KMS-11 (cell line): ENCODE measurements around the gene DCAF10.

Experiments used
- H2AFZ ChIP-seq: fragments of 200-600 bp; sonication (generic); 2 replicates; pipeline ENCODE4 v1.6.1; 2016; ENCODE audit warnings: antibody characterized with exemption, mixed run types, low read depth
- H3K27ac ChIP-seq: fragments of 200-600 bp; sonication (generic); 2 replicates; pipeline ENCODE4 v1.6.1; 2016; ENCODE audit warnings: mild to moderate bottlenecking, mixed run types
- H3K27me3 ChIP-seq: fragments of 200-600 bp; sonication (generic); 2 replicates; pipeline ENCODE4 v1.6.1; 2017; ENCODE audit warnings: mild to moderate bottlenecking, low read depth, mixed run types, moderate library complexity; ENCODE audit not compliant: insufficient read depth
- H3K36me3 ChIP-seq: fragments of 200-600 bp; sonication (generic); 2 replicates; pipeline ENCODE4 v1.6.1; 2017; ENCODE audit warnings: mild to moderate bottlenecking, mixed run types; ENCODE audit not compliant: insufficient read depth
- H3K4me1 ChIP-seq: fragments of 200-600 bp; sonication (generic); 2 replicates; pipeline ENCODE4 v1.6.1; 2016; ENCODE audit warnings: mild to moderate bottlenecking, low read depth, mixed run types; ENCODE audit not compliant: poor library complexity, severe bottlenecking
- H3K4me2 ChIP-seq: fragments of 200-600 bp; sonication (generic); 2 replicates; pipeline ENCODE4 v1.7.0; 2016; ENCODE audit warnings: mild to moderate bottlenecking, mixed run types
- H3K4me3 ChIP-seq: fragments of 200-600 bp; sonication (generic); IDR thresholded peaks from 2 replicates; pipeline ENCODE4 v1.6.1; 2017; ENCODE audit warnings: low read depth, low read length, mixed read lengths; ENCODE audit not compliant: insufficient read depth
- H3K79me2 ChIP-seq: fragments of 200-600 bp; sonication (generic); 2 replicates; pipeline ENCODE4 v1.6.1; 2016; ENCODE audit warnings: low read depth, mixed run types; ENCODE audit not compliant: insufficient read depth
- H3K9ac ChIP-seq: fragments of 200-600 bp; sonication (generic); 2 replicates; pipeline ENCODE4 v1.6.1; 2016; ENCODE audit warnings: mild to moderate bottlenecking, mixed run types
- H4K20me1 ChIP-seq: fragments of 200-600 bp; sonication (generic); 2 replicates; pipeline ENCODE4 v1.6.1; 2016; ENCODE audit warnings: mild to moderate bottlenecking, mixed run types; ENCODE audit not compliant: insufficient read depth
- TF ChIP-seq, protein P1 (sequence below): fragments of 200-600 bp; sonication (generic); conservative IDR thresholded peaks from 2 replicates; pipeline ENCODE4 v1.6.1; 2017; ENCODE audit warnings: low read depth, mild to moderate bottlenecking, antibody characterized with exemption, low read length, moderate library complexity, mixed read lengths

DCAF10 gene

GRCh38 chr9:37769306-37769705 is 31.3 kb upstream of the DCAF10 start:
- no peak overlapping the region for H3K4me2 ChIP-seq
- H3K27ac ChIP-seq, result no peak overlapping the region
- TF ChIP-seq, protein P1, sequence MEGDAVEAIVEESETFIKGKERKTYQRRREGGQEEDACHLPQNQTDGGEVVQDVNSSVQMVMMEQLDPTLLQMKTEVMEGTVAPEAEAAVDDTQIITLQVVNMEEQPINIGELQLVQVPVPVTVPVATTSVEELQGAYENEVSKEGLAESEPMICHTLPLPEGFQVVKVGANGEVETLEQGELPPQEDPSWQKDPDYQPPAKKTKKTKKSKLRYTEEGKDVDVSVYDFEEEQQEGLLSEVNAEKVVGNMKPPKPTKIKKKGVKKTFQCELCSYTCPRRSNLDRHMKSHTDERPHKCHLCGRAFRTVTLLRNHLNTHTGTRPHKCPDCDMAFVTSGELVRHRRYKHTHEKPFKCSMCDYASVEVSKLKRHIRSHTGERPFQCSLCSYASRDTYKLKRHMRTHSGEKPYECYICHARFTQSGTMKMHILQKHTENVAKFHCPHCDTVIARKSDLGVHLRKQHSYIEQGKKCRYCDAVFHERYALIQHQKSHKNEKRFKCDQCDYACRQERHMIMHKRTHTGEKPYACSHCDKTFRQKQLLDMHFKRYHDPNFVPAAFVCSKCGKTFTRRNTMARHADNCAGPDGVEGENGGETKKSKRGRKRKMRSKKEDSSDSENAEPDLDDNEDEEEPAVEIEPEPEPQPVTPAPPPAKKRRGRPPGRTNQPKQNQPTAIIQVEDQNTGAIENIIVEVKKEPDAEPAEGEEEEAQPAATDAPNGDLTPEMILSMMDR, result no peak
- no peak overlapping the region for H2AFZ ChIP-seq
- no peak overlapping the region for H3K9ac ChIP-seq
- H3K79me2 ChIP-seq, result no peaks in the 10 kb centered on the region
- no peaks in the 10 kb centered on the region for H3K27me3 ChIP-seq
- no peaks in the 10 kb centered on the region for H3K4me1 ChIP-seq
- no peaks in the 10 kb centered on the region for H4K20me1 ChIP-seq
- no peak overlapping the region for H3K4me3 ChIP-seq
- H3K36me3 ChIP-seq, result no peaks in the 10 kb centered on the region

DNA sequence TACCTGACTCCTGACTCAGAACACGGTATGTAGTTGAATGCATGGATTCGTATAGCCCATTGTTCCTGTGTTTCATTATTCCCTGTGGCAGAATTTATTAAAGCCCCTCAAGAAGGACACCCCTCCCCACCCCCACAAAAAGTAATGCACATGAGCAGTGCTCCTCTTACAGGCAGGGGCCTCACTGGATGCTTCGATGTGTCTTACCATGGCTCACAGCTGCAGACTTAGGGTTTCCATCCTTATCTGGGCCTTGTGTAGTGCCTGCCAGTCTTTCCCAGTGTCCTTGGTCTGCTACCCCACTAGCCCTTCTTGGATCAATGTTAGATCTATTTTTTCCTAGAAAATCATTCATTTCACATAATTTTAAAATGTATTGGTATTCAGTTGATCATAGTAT is 30.6 kb upstream of the DCAF10 start:
- H3K27ac ChIP-seq, result no peak overlapping the region
- H4K20me1 ChIP-seq, result no peaks in the 10 kb centered on the region
- no peaks in the 10 kb centered on the region for H3K4me1 ChIP-seq

GRCh38 chr9:37775216-37775919 is 25.2 kb upstream of the DCAF10 start:
- peaks cover 4% of the 10 kb centered on the region; the same call in 1 of the 2 replicates for H3K36me3 ChIP-seq
- no peak overlapping the region for H3K9ac ChIP-seq
- TF ChIP-seq, protein P1, result no peak
- H3K27ac ChIP-seq, result no peak overlapping the region
- no peaks in the 10 kb centered on the region for H3K79me2 ChIP-seq
- H3K27me3 ChIP-seq, result no peaks in the 10 kb centered on the region
- no peaks in the 10 kb centered on the region for H3K4me1 ChIP-seq
- no peak overlapping the region for H3K4me2 ChIP-seq
- H4K20me1 ChIP-seq, result no peaks in the 10 kb centered on the region
- H2AFZ ChIP-seq, result no peak overlapping the region
- no peak overlapping the region for H3K4me3 ChIP-seq

More for the DNA sequence above, 30.6 kb upstream of the DCAF10 start:
- TF ChIP-seq, protein P1, result no peak
- Histone ChIP-seq H3K4me2 (no peak overlapping the region), H3K4me3 (no peak overlapping the region), H2AFZ (no peak overlapping the region), H3K27me3 (no peaks in the 10 kb centered on the region), H3K36me3 (no peaks in the 10 kb centered on the region), H3K9ac (no peak overlapping the region), H3K79me2 (no peaks in the 10 kb centered on the region)

DNA sequence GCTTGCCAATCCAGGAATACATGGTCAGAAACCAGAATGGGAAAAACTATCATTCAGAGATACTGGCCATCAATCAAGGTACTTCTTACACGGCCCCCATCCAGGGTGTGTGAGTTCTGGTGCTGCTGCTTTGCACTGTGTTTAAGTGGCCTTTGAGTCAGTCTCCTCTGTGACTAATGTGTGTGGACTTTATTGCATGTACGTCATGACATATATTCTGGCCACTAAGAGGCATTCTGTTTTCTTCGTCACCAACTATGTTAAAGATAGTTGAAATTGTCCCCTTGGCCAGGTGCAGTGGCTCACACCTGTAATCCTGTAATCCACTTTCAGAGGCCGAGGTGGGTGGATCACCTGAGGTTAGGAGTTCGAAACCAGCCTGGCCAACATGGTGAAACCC is 24.3 kb upstream of the DCAF10 start:
- H3K4me3 ChIP-seq, result no peak overlapping the region
- TF ChIP-seq, protein P1, result no peak
- peaks cover 12% of the 10 kb centered on the region; the same call in 1 of the 2 replicates for H3K36me3 ChIP-seq
- H3K79me2 ChIP-seq, result peaks cover 4% of the 10 kb centered on the region; the same call in 1 of the 2 replicates
- no peaks in the 10 kb centered on the region for H3K27me3 ChIP-seq
- no peaks in the 10 kb centered on the region for H4K20me1 ChIP-seq
- H3K4me1 ChIP-seq, result no peaks in the 10 kb centered on the region
- no peak overlapping the region for H3K9ac ChIP-seq
- no peak overlapping the region for H3K4me2 ChIP-seq
- H3K27ac ChIP-seq, result no peak overlapping the region
- H2AFZ ChIP-seq, result no peak overlapping the region
